Iris pigment epithelial cell (primary cell): Measurements from ENCODE around the gene ZNF132.
A peak's percentile ranks its signal among the peaks of the same experiment; 100 is the strongest.
"Not testable (repeated sequence)": the region's sequence is repeated elsewhere in the genome, so short reads cannot be mapped to it uniquely, and the experiment has no call there.

Experiments used
- DNase-seq: peaks from one replicate; pipeline ENCODE4 v3.0.0-alpha.2; 2011; ENCODE audit warnings: low read depth

The ZNF132 gene

GRCh38 chr19:58466760-58467589 is 27.0 kb upstream of the ZNF132 start, which contains the start of gene ZNF324:
TSS of gene ZNF324 (plus strand) at chr19:58467080. CDS start at chr19:58469186, 2,106 bp downstream.
- peak; percentile 96 for DNase-seq

GRCh38 chr19:58466089-58466759 is 26.3 kb upstream of the ZNF132 start:
- no peak for DNase-seq

- no peak for DNase-seq
These were observed 20.1 kb upstream of the ZNF132 start for GRCh38 chr19:58460039-58460438.

GRCh38 chr19:58456111-58456510 is 16.2 kb upstream of the ZNF132 start:
- DNase-seq, result no peak

- no peak for DNase-seq
These were observed 15.4 kb upstream of the ZNF132 start for GRCh38 chr19:58455306-58455705.

- no peak for DNase-seq
These were observed 13.8 kb upstream of the ZNF132 start for GRCh38 chr19:58453743-58454142.

GRCh38 chr19:58451358-58452101 is 11.6 kb upstream of the ZNF132 start, which contains the start of gene ZNF324B:
TSS of gene ZNF324B (plus strand) at chr19:58451622. CDS start at chr19:58453702, 2,080 bp downstream.
- DNase-seq, result peak; percentile 95

GRCh38 chr19:58450856-58451357 is 11.0 kb upstream of the ZNF132 start:
- no peak for DNase-seq

GRCh38 chr19:58449980-58450379 is 10.0 kb upstream of the ZNF132 start:
- DNase-seq, result not testable (repeated sequence)

GRCh38 chr19:58448860-58449259 is 8.9 kb upstream of the ZNF132 start:
- DNase-seq, result not testable (repeated sequence)

GRCh38 chr19:58442986-58443385 is 3.0 kb upstream of the ZNF132 start:
- not testable (repeated sequence) for DNase-seq

- DNase-seq, result no peak
These were observed 603 bp upstream of the ZNF132 start for GRCh38 chr19:58440556-58440955.

GRCh38 chr19:58434217-58434616 is 5.7 kb downstream of the ZNF132 start:
- peak; percentile 27 for DNase-seq

- DNase-seq, result no peak
These were observed 10.2 kb downstream of the ZNF132 start for GRCh38 chr19:58429745-58430144.

- no peak for DNase-seq
These were observed 11.3 kb downstream of the ZNF132 start for GRCh38 chr19:58428617-58429016.

GRCh38 chr19:58417071-58417470 is 22.9 kb downstream of the ZNF132 start:
- no peak for DNase-seq

- no peak for DNase-seq
These were observed 23.3 kb downstream of the ZNF132 start for GRCh38 chr19:58416604-58417003.

- no peak for DNase-seq
These were observed 30.8 kb downstream of the ZNF132 start for GRCh38 chr19:58409010-58409790.

- DNase-seq, result peak; percentile 93
These were observed 31.6 kb downstream of the ZNF132 start, which contains the start of gene ZNF584 for GRCh38 chr19:58408152-58409009. TSS of gene ZNF584 (plus strand) at chr19:58408649. CDS start at chr19:58409148, 499 bp downstream.

GRCh38 chr19:58407658-58408151 is 32.2 kb downstream of the ZNF132 start:
- DNase-seq, result no peak
